K562 (cell line): ENCODE measurements around the gene TRIP10. TPM values are rescaled to one million over a fixed set of nuclear protein-coding genes. Genes with fewer than 3 reads are reported as not detected.

Experiments
- ATF4 ChIP-seq: fragments of 450-650 bp; formaldehyde crosslinking; IDR thresholded peaks from 2 replicates; pipeline ENCODE4 v1.4.0; 2022; ENCODE audit warnings: mild to moderate bottlenecking, moderate library complexity
- ETS2 ChIP-seq: IDR thresholded peaks from 2 replicates; pipeline ENCODE4 v1.6.1; 2016; ENCODE audit warnings: borderline replicate concordance, missing genetic modification characterization, mild to moderate bottlenecking, moderate library complexity, missing compliant biosample characterization; ENCODE audit not compliant: poor library complexity, severe bottlenecking
- FOXJ2 ChIP-seq: fragments of 200-800 bp; sonication (Bioruptor generic); IDR thresholded peaks from 2 replicates; pipeline ENCODE4 v1.6.1; 2016; ENCODE audit warnings: missing genetic modification characterization, missing compliant biosample characterization
- GTF2B ChIP-seq: IDR thresholded peaks from 2 replicates; pipeline ENCODE4 v1.6.1; 2011; ENCODE audit not compliant: insufficient read length; ENCODE audit errors: extremely low read depth
- HIVEP1 ChIP-seq: fragments of 250-450 bp; sonication (Bioruptor Pico); IDR thresholded peaks from 2 replicates; pipeline ENCODE4 v1.4.0; 2020; ENCODE audit warnings: mild to moderate bottlenecking
- HLTF ChIP-seq: fragments of 450-650 bp; IDR thresholded peaks from 2 replicates; pipeline ENCODE4 v1.6.1; 2016
- HMG20A ChIP-seq: fragments of 450-650 bp; formaldehyde crosslinking; conservative IDR thresholded peaks from 2 replicates; pipeline ENCODE4 v1.4.0; 2020; ENCODE audit warnings: mild to moderate bottlenecking, mixed read lengths
- KDM5B ChIP-seq: fragments of 200-600 bp; sonication (generic); IDR thresholded peaks from 2 replicates; pipeline ENCODE4 v1.6.1; 2012; ENCODE audit warnings: low read depth, mild to moderate bottlenecking, moderate library complexity, low read length, control low read depth, inconsistent platforms; ENCODE audit not compliant: insufficient replicate concordance
- MTA3 ChIP-seq: fragments of 450-650 bp; formaldehyde crosslinking; IDR thresholded peaks from 2 replicates; pipeline ENCODE4 v1.6.1; 2017; ENCODE audit warnings: mild to moderate bottlenecking, borderline replicate concordance
- NBN ChIP-seq: fragments of 450-650 bp; IDR thresholded peaks from 2 replicates; pipeline ENCODE4 v1.6.1; 2016; ENCODE audit warnings: low read depth, mild to moderate bottlenecking
- NFYB ChIP-seq: IDR thresholded peaks from 2 replicates; pipeline ENCODE4 v1.6.1; 2011; ENCODE audit warnings: mild to moderate bottlenecking, moderate library complexity; ENCODE audit not compliant: insufficient read length; ENCODE audit errors: extremely low read depth
- RBM34 ChIP-seq: fragments of 200-400 bp; formaldehyde crosslinking; IDR thresholded peaks from 2 replicates; pipeline ENCODE4 v1.6.1; 2018; ENCODE audit warnings: low read length, borderline replicate concordance; ENCODE audit not compliant: insufficient read depth
- SETDB1 ChIP-seq: IDR thresholded peaks from one replicate; pipeline ENCODE4 v1.6.1; 2012; ENCODE audit warnings: low read length, control low read depth, inconsistent platforms
- SIRT6 ChIP-seq: IDR thresholded peaks from one replicate; pipeline ENCODE4 v1.6.1; 2012; ENCODE audit warnings: low read depth, mild to moderate bottlenecking, control low read depth, inconsistent platforms, low read length, moderate library complexity
- SRSF1 ChIP-seq: fragments of 200-400 bp; formaldehyde crosslinking; IDR thresholded peaks from 2 replicates; pipeline ENCODE4 v1.6.1; 2017; ENCODE audit warnings: mild to moderate bottlenecking, low read depth, low read length, moderate library complexity
- TARDBP ChIP-seq: fragments of 450-650 bp; IDR thresholded peaks from 2 replicates; pipeline ENCODE4 v1.6.1; 2016
- ZBTB12 ChIP-seq: fragments of 250-450 bp; sonication (Bioruptor Pico); IDR thresholded peaks from 2 replicates; pipeline ENCODE4 v1.4.0; 2020
- ZFP91 ChIP-seq: sonication (generic); formaldehyde crosslinking; IDR thresholded peaks from 2 replicates; pipeline ENCODE4 v1.8.0; 2022; ENCODE audit warnings: mild to moderate bottlenecking, missing genetic modification reagents
- ZNF140 ChIP-seq: fragments of 250-450 bp; sonication (Bioruptor Pico); IDR thresholded peaks from 2 replicates; pipeline ENCODE4 v1.8.0; 2021; ENCODE audit warnings: moderate library complexity, mild to moderate bottlenecking, inconsistent platforms
- ZNF197 ChIP-seq: fragments of 200-800 bp; sonication (Bioruptor generic); IDR thresholded peaks from 2 replicates; pipeline ENCODE4 v1.6.1; 2016; ENCODE audit warnings: low read depth, missing genetic modification characterization, missing compliant biosample characterization
- ZNF354B ChIP-seq: fragments of 250-450 bp; sonication (Bioruptor Pico); IDR thresholded peaks from 2 replicates; pipeline ENCODE4 v1.4.0; 2020
- ZNF77 ChIP-seq: fragments of 250-450 bp; sonication (Bioruptor Pico); IDR thresholded peaks from 2 replicates; pipeline ENCODE4 v1.5.0; 2020
- ZNF785 ChIP-seq: fragments of 250-450 bp; sonication (Bioruptor Pico); IDR thresholded peaks from 2 replicates; pipeline ENCODE4 v1.4.0; 2020; ENCODE audit warnings: mild to moderate bottlenecking
- polyA plus RNA-seq, 8 experiments: library from polyadenylated mRNA; depleted of rRNA in 4 of 8; stranded (reverse) in 5 of 8; unstranded in 3 of 8; fragments of >200 nt; fragmentation: Nextera tagmentation in 2 of 8; fragmentation: Illumina TruSeq in 1 of 8; extraction: Ambion mirVana in 2 of 8; extraction: Trizol in 1 of 8; gene quantifications; 2 replicates each; pipeline versions ENCODE4 v1.2.1 to v1.2.3, GENCODE V29; 2011 to 2014; ENCODE audit warnings: inconsistent platforms in 1 of 8, missing spikeins in 1 of 8
- total RNA-seq, 7 experiments: library from RNA; depleted of rRNA in 6 of 7; stranded (reverse); fragments of >200 nt in 6 of 7; fragmentation: Illumina TruSeq in 2 of 7; extraction: Trizol in 2 of 7; gene quantifications; 2 replicates each; pipeline versions ENCODE4 v1.2.1 to v1.2.3, GENCODE V29; 2011 to 2021; ENCODE audit warnings: low replicate concordance in 1 of 7
- TF ChIP-seq, protein P1 (sequence below): sonication (generic); formaldehyde crosslinking; IDR thresholded peaks from 2 replicates; pipeline ENCODE4 v1.8.0; 2022; ENCODE audit warnings: missing genetic modification reagents, mild to moderate bottlenecking, borderline replicate concordance

TRIP10 gene
- total and polyA plus RNA-seq, 9 of the 15 experiments (the other 6 are each of a cell fraction or from before 2014, with no cell fraction given): 1.2 to 66.8 (median 36.1) TPM

GRCh38 chr19:6753178-6754031, 13.9 kb downstream of the TRIP10 start (continued):
- TF ChIP-seq ZFP91 (CRISPR knock-in tag) (no peak), ZNF785 (CRISPR knock-in tag) (no peak), GTF2B (no peak), SIRT6 (no peak), NFYB (no peak), FOXJ2 (tag) (no peak), ZNF197 (no peak), NBN (peak; percentile 80), ZNF354B (0 out of 2 replicates have a peak, but pooled peaks have one; percentile 23), TARDBP (peak; percentile 76; the same call in 1 of the 2 replicates), HMG20A (CRISPR knock-in tag) (no peak), HLTF (no peak), MTA3 (peak; percentile 90), SETDB1 (no peak), SRSF1 (no peak), ETS2 (tag) (no peak), ATF4 (CRISPR knock-in tag) (no peak), HIVEP1 (no peak), ZNF77 (CRISPR knock-in tag) (no peak), RBM34 (no peak), ZNF140 (no peak), ZBTB12 (CRISPR knock-in tag) (no peak), KDM5B (peak; percentile 50)
- TF ChIP-seq, protein P1, sequence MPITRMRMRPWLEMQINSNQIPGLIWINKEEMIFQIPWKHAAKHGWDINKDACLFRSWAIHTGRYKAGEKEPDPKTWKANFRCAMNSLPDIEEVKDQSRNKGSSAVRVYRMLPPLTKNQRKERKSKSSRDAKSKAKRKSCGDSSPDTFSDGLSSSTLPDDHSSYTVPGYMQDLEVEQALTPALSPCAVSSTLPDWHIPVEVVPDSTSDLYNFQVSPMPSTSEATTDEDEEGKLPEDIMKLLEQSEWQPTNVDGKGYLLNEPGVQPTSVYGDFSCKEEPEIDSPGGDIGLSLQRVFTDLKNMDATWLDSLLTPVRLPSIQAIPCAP (CRISPR knock-in tag): no peak
